Vagina (tissue), 2 donors: ENCODE data around the gene ANKRD44.

Source experiments
- CTCF ChIP-seq, 3 experiments: fragments of 450-650 bp in 2 of 3; fragments of 200-600 bp in 1 of 3; sonication (generic) in 1 of 3; IDR thresholded peaks; one replicate each; pipeline ENCODE4 v1.5.1; 2017 to 2019; ENCODE audit warnings: antibody characterized with exemption in 3 of 3, mild to moderate bottlenecking in 2 of 3, moderate library complexity in 2 of 3
- POLR2A ChIP-seq, 2 donors: fragments of 450-650 bp; IDR thresholded peaks; one replicate each; pipeline ENCODE4 v1.6.1; 2017; ENCODE audit warnings: antibody characterized with exemption in 2 of 2, mild to moderate bottlenecking in 2 of 2, moderate library complexity in 2 of 2

GRCh38 chr2:196957881-196958525 lies 352.6 kb downstream of the ANKRD44 start:
- TF ChIP-seq CTCF (IDR thresholded peaks at IDR 0.05), result no peak
- TF ChIP-seq POLR2A (IDR thresholded peaks at IDR 0.05), result no peak
